ENCODE data around the gene GAS7. TPM values are rescaled to one million over a fixed set of nuclear protein-coding genes. Genes with fewer than 3 reads are reported as not detected.

Gene GAS7
- total RNA-seq, 2 donors from 2014 or later: 10.3 to 144 TPM

DNA sequence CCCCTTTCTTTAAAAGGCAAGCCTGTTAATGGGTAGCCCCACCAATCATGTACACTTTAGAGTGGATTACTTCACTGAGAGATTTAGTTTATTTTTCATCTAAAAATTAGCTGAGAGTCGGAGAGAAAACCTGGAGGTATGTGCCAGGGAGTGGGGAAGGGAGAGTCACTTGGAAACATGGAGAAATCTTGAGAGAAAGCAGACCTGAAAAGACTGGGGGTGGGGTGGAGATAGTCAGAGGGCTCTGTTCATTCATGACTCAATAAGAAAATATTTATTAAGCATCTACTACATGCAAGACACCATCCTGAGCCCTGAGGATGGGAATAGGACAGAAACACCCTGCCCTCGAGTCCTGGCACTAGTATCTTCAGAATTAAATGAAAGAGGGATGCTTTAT, 265.9 kb downstream of the GAS7 start:
- Histone ChIP-seq H3K4me1 (replicated peaks) (no peaks in the 10 kb centered on the region), H3K4me3 (no peak overlapping the region), H3K27me3 (replicated peaks; ENCODE audit: insufficient read depth) (no peaks in the 10 kb centered on the region), H3K36me3 (no peaks in the 10 kb centered on the region), H3K27ac (no peak overlapping the region), H3K9me3 (no peaks in the 10 kb centered on the region)
- no peak for DNase-seq (ENCODE audit: low spot score)
- TF ChIP-seq, protein P1, sequence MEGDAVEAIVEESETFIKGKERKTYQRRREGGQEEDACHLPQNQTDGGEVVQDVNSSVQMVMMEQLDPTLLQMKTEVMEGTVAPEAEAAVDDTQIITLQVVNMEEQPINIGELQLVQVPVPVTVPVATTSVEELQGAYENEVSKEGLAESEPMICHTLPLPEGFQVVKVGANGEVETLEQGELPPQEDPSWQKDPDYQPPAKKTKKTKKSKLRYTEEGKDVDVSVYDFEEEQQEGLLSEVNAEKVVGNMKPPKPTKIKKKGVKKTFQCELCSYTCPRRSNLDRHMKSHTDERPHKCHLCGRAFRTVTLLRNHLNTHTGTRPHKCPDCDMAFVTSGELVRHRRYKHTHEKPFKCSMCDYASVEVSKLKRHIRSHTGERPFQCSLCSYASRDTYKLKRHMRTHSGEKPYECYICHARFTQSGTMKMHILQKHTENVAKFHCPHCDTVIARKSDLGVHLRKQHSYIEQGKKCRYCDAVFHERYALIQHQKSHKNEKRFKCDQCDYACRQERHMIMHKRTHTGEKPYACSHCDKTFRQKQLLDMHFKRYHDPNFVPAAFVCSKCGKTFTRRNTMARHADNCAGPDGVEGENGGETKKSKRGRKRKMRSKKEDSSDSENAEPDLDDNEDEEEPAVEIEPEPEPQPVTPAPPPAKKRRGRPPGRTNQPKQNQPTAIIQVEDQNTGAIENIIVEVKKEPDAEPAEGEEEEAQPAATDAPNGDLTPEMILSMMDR (IDR thresholded peaks at IDR 0.05): no peak
- no peak for TF ChIP-seq POLR2A (IDR thresholded peaks at IDR 0.05)
- TF ChIP-seq POLR2AphosphoS5 (IDR thresholded peaks at IDR 0.05): no peak
- intact Hi-C loops (cut with DNase I): no loop called here
- WGBS: 87% methylated on average over 2 of the region's 2 CpGs

DNA sequence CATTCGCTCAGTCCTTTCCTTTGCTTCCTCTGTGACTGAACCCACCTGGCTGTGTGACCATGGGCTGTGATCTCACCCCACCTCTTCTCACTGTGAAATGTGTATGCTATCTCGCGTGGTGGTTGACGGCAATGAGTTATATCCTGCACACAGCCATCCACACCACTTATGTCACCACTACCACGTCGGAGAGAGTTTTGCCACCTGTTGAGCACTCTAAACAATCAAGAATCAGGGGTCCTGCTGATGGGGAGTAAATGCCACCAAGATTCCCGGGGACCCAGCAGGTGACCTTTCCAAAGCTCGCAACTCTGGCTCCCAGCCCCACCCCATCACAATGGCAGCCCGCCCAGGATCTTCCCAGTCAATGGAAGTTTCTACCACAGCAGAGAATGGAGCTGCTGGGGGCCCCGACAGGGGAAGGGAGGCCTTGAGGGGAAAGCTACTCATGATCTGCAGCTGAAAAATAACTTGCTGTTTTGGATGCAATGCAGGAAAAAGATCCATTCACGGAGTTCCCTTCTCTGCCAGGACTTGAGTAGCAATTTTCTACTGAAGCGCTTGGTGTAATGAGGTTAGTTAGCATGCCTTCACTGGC, 267.2 kb downstream of the GAS7 start:
- WGBS: 79% methylated on average over 12 of the region's 12 CpGs
- Histone ChIP-seq H3K27me3 (replicated peaks; ENCODE audit: insufficient read depth) (no peaks in the 10 kb centered on the region), H3K4me1 (replicated peaks) (no peaks in the 10 kb centered on the region), H3K9me3 (no peaks in the 10 kb centered on the region), H3K4me3 (no peak overlapping the region), H3K27ac (no peak overlapping the region), H3K36me3 (no peaks in the 10 kb centered on the region)
- TF ChIP-seq, protein P1 (IDR thresholded peaks at IDR 0.05): no peak
- TF ChIP-seq POLR2A (IDR thresholded peaks at IDR 0.05) (no peak), POLR2AphosphoS5 (IDR thresholded peaks at IDR 0.05) (no peak)
- intact Hi-C loops (cut with DNase I): no loop called here
- DNase-seq (ENCODE audit: low spot score): no peak

DNA sequence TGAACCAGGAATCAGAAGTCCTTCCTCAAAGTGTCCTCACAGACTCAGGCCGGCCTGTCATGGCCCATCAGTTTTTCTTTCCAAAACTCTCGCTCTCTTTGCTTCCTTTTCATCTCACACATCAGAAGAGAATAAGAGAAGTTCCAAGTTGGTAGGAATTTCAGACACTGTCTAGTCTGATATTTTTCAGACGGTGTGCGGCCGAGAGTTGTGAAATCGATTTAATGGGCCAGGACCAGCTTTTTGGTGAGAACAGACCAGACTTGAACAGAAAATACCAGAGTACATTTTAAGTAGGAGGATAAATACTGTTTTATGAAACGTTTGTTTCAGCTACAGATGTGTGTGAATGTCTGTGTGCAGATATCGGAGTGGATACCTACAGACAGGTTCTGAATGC, 268.5 kb downstream of the GAS7 start:
- Histone ChIP-seq H3K27me3 (replicated peaks; ENCODE audit: insufficient read depth) (no peaks in the 10 kb centered on the region), H3K36me3 (no peaks in the 10 kb centered on the region), H3K4me3 (no peak overlapping the region), H3K4me1 (replicated peaks) (no peaks in the 10 kb centered on the region), H3K27ac (no peak overlapping the region), H3K9me3 (no peaks in the 10 kb centered on the region)
- intact Hi-C loops (cut with DNase I): loop anchor here (5.0 kb wide), 1 partner anchor 203 kb away; no protein-coding TSS in a partner anchor
- TF ChIP-seq POLR2AphosphoS5 (IDR thresholded peaks at IDR 0.05) (no peak), POLR2A (IDR thresholded peaks at IDR 0.05) (no peak)
- TF ChIP-seq, protein P1 (IDR thresholded peaks at IDR 0.05): no peak
- no peak for DNase-seq (ENCODE audit: low spot score)
- 84% methylated on average over 8 of the region's 8 CpGs for WGBS

DNA sequence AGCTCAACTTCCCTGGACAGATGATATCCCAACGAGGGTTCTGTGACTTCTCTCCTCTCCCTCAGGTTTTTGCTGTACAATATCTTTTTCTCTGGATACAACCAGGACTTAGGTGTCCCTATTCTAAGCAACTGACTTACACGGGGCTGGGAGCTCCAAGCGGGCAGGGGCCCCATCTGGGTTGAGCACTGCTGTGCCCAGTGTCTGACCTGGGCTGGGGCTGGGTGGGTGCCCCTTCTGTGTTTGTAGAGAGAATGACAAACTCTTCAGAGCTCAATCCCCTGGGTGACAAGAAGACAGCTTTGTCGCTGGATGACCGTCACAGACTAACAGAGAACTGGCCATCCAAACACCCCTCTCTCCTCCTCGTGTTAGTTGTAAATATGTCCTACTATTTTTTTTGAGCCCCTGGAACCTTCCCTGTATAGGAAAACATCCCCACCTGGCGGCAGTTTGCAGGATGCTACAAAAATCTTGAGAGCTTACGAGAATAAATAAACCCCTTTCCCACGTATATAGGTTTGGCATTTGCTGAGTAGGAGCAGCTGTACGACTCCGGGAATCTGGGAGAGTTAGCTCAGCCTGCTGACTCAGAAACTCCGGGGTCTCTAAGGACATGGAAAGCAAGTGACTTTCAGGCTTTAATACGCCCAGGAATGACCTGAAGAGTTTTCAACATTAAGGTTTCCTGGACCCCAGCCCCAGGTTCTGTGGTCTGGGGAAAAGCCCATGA, 269.6 kb downstream of the GAS7 start:
- Histone ChIP-seq H3K4me3 (no peak overlapping the region), H3K27me3 (replicated peaks; ENCODE audit: insufficient read depth) (no peaks in the 10 kb centered on the region), H3K9me3 (no peaks in the 10 kb centered on the region), H3K27ac (no peak overlapping the region), H3K36me3 (no peaks in the 10 kb centered on the region), H3K4me1 (replicated peaks) (no peaks in the 10 kb centered on the region)
- intact Hi-C loops (cut with DNase I): loop anchor here (5.0 kb wide), 1 partner anchor 201 kb away; no protein-coding TSS in a partner anchor
- TF ChIP-seq, protein P1 (IDR thresholded peaks at IDR 0.05): peak in 2 of 4 experiments; percentile 7 to 32
- no peak for TF ChIP-seq POLR2AphosphoS5 (IDR thresholded peaks at IDR 0.05)
- no peak for TF ChIP-seq POLR2A (IDR thresholded peaks at IDR 0.05)
- DNase-seq (ENCODE audit: low spot score): no peak
- 36% methylated on average over 13 of the region's 13 CpGs for WGBS

All from prostate gland (tissue), 2 donors.